ENCODE results near the gene SEC11A.

GRCh38 chr15:84631706-84632272, 84.2 kb downstream of the SEC11A start:
- TF ChIP-seq, protein P1, sequence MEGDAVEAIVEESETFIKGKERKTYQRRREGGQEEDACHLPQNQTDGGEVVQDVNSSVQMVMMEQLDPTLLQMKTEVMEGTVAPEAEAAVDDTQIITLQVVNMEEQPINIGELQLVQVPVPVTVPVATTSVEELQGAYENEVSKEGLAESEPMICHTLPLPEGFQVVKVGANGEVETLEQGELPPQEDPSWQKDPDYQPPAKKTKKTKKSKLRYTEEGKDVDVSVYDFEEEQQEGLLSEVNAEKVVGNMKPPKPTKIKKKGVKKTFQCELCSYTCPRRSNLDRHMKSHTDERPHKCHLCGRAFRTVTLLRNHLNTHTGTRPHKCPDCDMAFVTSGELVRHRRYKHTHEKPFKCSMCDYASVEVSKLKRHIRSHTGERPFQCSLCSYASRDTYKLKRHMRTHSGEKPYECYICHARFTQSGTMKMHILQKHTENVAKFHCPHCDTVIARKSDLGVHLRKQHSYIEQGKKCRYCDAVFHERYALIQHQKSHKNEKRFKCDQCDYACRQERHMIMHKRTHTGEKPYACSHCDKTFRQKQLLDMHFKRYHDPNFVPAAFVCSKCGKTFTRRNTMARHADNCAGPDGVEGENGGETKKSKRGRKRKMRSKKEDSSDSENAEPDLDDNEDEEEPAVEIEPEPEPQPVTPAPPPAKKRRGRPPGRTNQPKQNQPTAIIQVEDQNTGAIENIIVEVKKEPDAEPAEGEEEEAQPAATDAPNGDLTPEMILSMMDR (IDR thresholded peaks at IDR 0.05), result no peak
- no peak for TF ChIP-seq ZFX (IDR thresholded peaks at IDR 0.05; ENCODE audit: borderline replicate concordance)
